Measurements from ENCODE around the gene REELD1.

The REELD1 gene

GRCh38 chr4:146269228-146269653, 54.9 kb downstream of the REELD1 start:
- H3K27ac ChIP-seq (replicated peaks): no peak overlapping the region
- TF ChIP-seq REST (IDR thresholded peaks at IDR 0.05; ENCODE audit: insufficient replicate concordance, low read depth) (no peak), SPI1 (IDR thresholded peaks at IDR 0.05; ENCODE audit: borderline replicate concordance, low read depth) (no peak), GABPA (IDR thresholded peaks at IDR 0.05; ENCODE audit: low read depth) (no peak)
- H3K4me3 ChIP-seq (replicated peaks; ENCODE audit: insufficient read depth, low read length): no peak overlapping the region
- no peak for DNase-seq (ENCODE audit: low read depth in 1 of 2, low spot score in 1 of 2)
- H3K27me3 ChIP-seq (ENCODE audit: insufficient read depth, poor library complexity, severe bottlenecking): no peaks in the 10 kb centered on the region

- Histone ChIP-seq H3K27ac (replicated peaks) (no peak overlapping the region), H3K27me3 (ENCODE audit: insufficient read depth, poor library complexity, severe bottlenecking) (no peaks in the 10 kb centered on the region), H3K4me3 (replicated peaks; ENCODE audit: insufficient read depth, low read length) (no peak overlapping the region)
- TF ChIP-seq GABPA (IDR thresholded peaks at IDR 0.05; ENCODE audit: low read depth) (no peak), SPI1 (IDR thresholded peaks at IDR 0.05; ENCODE audit: borderline replicate concordance, low read depth) (no peak), CTCF (IDR thresholded peaks at IDR 0.05; ENCODE audit: insufficient read depth, low read length) (no peak), REST (IDR thresholded peaks at IDR 0.05; ENCODE audit: insufficient replicate concordance, low read depth) (no peak), POLR2AphosphoS5 (IDR thresholded peaks at IDR 0.05; ENCODE audit: low read depth) (no peak)
- no peak for DNase-seq (ENCODE audit: low read depth in 1 of 2, low spot score in 1 of 2)
Measured at GRCh38 chr4:146271466-146271865, 57.1 kb downstream of the REELD1 start.

GRCh38 chr4:146273204-146273901, 59.0 kb downstream of the REELD1 start:
- no peak for DNase-seq (ENCODE audit: low read depth in 1 of 2, low spot score in 1 of 2)
- H3K4me3 ChIP-seq (replicated peaks; ENCODE audit: insufficient read depth, low read length): no peak overlapping the region
- H3K27ac ChIP-seq (replicated peaks): no peak overlapping the region
- TF ChIP-seq CTCF (IDR thresholded peaks at IDR 0.05; ENCODE audit: insufficient read depth, low read length) (no peak), REST (IDR thresholded peaks at IDR 0.05; ENCODE audit: insufficient replicate concordance, low read depth) (no peak), GABPA (IDR thresholded peaks at IDR 0.05; ENCODE audit: low read depth) (no peak), SPI1 (IDR thresholded peaks at IDR 0.05; ENCODE audit: borderline replicate concordance, low read depth) (no peak), POLR2AphosphoS5 (IDR thresholded peaks at IDR 0.05; ENCODE audit: low read depth) (no peak)
- H3K27me3 ChIP-seq (ENCODE audit: insufficient read depth, poor library complexity, severe bottlenecking): no peaks in the 10 kb centered on the region
